GM19239 (cell line): Measurements from ENCODE around the gene CDA.
"Not testable (repeated sequence)": the region's sequence is repeated elsewhere in the genome, so short reads cannot be mapped to it uniquely, and the experiment has no call there.

Experiments used
- DNase-seq: peaks from one replicate; pipeline ENCODE4 v3.0.0; 2011; ENCODE audit warnings: low spot score; ENCODE audit not compliant: insufficient read length
- FAIRE-seq: peaks from 2 replicates; lab custom pipeline; 2011; peaks lifted over from hg19 to GRCh38; lab: Jason Lieb, UNC

The CDA gene

GRCh38 chr1:20584890-20585289 lies 4.0 kb upstream of the CDA start:
- DNase-seq, result no peak
- no peak for FAIRE-seq

- FAIRE-seq (no peak), DNase-seq (no peak)
Observed at GRCh38 chr1:20586953-20587660, 1.8 kb upstream of the CDA start.

GRCh38 chr1:20587661-20588053 lies 1.2 kb upstream of the CDA start:
- DNase-seq, result no peak
- no peak for FAIRE-seq

- FAIRE-seq (no peak), DNase-seq (no peak)
Observed at GRCh38 chr1:20589331-20590278, 708 bp downstream of the CDA start.

GRCh38 chr1:20590306-20590777 lies 1.4 kb downstream of the CDA start:
- FAIRE-seq (no peak), DNase-seq (no peak)

GRCh38 chr1:20593756-20594155 lies 4.9 kb downstream of the CDA start:
- no peak for FAIRE-seq
- DNase-seq, result no peak

- FAIRE-seq, result no peak
- DNase-seq, result no peak
Observed at GRCh38 chr1:20594746-20595145, 5.8 kb downstream of the CDA start.

- DNase-seq (no peak), FAIRE-seq (no peak)
Observed at GRCh38 chr1:20596106-20596505, 7.2 kb downstream of the CDA start.

GRCh38 chr1:20597650-20598049 lies 8.8 kb downstream of the CDA start:
- DNase-seq (no peak), FAIRE-seq (no peak)

- FAIRE-seq (no peak), DNase-seq (no peak)
Observed at GRCh38 chr1:20600156-20600555, 11.3 kb downstream of the CDA start.

- DNase-seq (no peak), FAIRE-seq (no peak)
Observed at GRCh38 chr1:20601129-20601825, 12.4 kb downstream of the CDA start.

GRCh38 chr1:20602851-20603450 lies 14.1 kb downstream of the CDA start:
- FAIRE-seq (no peak), DNase-seq (no peak)

GRCh38 chr1:20603504-20604464 lies 14.9 kb downstream of the CDA start:
- DNase-seq (no peak), FAIRE-seq (no peak)

- FAIRE-seq (no peak), DNase-seq (no peak)
Observed at GRCh38 chr1:20604678-20605077, 15.8 kb downstream of the CDA start.

GRCh38 chr1:20606801-20607570 lies 18.1 kb downstream of the CDA start:
- DNase-seq, FAIRE-seq: not testable (repeated sequence)

GRCh38 chr1:20609541-20609940 lies 20.6 kb downstream of the CDA start:
- FAIRE-seq (no peak), DNase-seq (no peak)

GRCh38 chr1:20610970-20611369 lies 22.1 kb downstream of the CDA start:
- FAIRE-seq (no peak), DNase-seq (no peak)

GRCh38 chr1:20611652-20612051 lies 22.8 kb downstream of the CDA start:
- no peak for DNase-seq
- FAIRE-seq, result no peak
